NCI-H1436 (cell line): ENCODE results near the gene INTS3.
"Not testable (repeated sequence)": the region's sequence is repeated elsewhere in the genome, so short reads cannot be mapped to it uniquely, and the experiment has no call there.

Experiments used
- DNase-seq: peaks from one replicate; lab custom pipeline; 2025; lab: John Stamatoyannopoulos, UW

Gene INTS3

DNA sequence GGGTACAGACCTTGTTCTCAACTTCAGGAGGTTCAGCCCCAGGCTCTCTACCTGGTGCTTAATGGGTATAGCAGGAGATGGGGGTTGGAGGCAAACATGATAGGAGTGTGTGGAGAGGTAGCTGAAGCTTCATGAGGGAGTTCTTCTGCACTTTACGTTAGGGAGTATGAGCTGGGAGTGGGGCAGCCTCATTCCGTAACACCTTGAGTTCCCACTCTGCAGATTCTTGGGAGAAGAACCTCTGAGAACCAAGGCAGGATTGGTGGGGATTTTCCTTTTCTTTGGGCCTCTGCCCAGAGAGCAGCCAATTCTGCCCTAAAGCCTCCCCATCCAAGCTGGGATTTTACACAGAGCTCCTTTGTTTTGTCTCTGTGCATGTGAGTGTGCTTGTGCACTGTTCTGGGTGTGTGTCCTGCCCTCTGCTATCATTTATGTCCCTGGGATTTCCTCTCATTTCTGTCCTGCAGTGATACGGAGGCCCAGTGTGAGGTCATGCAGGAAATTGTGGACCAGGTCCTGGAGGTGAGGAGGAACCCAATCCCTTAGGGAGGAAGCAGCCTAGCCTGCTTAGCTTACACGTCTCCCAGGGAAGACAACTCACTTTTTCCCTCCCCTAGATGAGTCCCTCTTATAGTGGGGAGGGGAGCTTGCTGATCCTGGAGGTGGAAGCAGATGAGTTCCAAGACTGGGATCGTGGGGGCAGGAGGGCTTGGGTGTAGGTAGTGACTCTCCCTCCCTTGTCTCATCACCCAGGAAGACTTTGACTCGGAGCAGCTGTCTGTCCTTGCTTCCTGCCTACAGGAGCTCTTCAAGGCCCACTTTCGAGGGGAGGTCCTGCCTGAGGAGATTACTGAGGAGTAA is 35.7 kb downstream of the INTS3 start:
- no peak for DNase-seq

DNA sequence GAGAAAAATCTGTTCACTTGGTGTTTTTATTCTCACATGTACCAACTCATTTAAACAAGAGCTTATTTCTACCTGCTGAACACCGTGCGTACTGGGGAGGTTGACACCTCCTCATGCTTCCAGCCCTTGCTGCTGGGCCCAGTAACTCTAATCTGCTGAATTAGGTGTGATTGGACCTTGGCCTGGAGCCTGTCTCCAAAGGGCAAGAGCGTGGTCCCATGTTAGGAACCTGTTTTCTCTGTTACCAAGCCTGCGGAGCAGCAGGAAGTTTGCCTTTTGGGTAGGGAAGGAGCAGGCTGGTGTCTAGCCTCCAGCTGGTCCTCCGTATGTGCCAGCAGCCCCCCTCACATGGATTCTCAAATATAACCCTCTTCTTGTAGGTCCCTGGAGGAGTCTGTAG is 36.5 kb downstream of the INTS3 start:
- no peak for DNase-seq

DNA sequence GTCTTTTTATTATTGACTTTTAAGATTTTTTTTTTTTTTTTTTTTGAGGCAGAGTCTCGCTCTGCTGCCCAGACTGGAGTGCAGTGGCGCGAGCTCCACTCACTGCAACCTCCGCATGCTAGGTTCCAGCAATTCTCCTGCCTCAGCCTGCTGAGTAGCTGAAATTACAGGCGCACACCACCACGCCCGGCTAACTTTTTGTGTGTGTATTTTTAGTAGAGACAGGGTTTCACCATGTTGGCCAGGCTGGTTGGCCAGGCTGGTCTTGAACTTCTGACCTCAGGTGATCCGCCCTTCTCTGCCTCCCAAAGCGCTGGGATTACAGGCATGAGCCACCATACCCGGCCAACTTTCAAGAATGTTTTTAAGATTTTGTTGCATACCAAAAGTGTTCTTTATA is 38.8 kb downstream of the INTS3 start:
- DNase-seq = not testable (repeated sequence)

DNA sequence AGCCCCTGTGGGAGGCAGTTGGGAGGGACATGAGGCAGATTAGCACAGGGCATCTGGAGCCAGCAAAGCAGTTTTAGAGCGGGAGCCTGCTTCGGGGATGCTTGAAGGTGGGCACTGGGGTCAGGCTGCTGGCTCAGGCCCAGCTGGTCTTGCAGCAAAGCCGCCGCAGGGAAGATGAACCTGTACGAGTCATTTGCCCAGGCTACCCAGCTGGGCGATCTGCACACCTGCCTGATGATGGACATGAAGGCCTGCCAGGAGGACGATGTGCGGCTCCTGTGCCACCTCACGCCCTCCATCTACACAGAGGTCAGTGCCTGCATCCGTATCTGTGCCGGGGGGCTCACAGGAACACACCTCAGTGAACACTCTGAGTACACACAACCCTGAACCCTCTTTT is 39.7 kb downstream of the INTS3 start:
- no peak for DNase-seq

DNA sequence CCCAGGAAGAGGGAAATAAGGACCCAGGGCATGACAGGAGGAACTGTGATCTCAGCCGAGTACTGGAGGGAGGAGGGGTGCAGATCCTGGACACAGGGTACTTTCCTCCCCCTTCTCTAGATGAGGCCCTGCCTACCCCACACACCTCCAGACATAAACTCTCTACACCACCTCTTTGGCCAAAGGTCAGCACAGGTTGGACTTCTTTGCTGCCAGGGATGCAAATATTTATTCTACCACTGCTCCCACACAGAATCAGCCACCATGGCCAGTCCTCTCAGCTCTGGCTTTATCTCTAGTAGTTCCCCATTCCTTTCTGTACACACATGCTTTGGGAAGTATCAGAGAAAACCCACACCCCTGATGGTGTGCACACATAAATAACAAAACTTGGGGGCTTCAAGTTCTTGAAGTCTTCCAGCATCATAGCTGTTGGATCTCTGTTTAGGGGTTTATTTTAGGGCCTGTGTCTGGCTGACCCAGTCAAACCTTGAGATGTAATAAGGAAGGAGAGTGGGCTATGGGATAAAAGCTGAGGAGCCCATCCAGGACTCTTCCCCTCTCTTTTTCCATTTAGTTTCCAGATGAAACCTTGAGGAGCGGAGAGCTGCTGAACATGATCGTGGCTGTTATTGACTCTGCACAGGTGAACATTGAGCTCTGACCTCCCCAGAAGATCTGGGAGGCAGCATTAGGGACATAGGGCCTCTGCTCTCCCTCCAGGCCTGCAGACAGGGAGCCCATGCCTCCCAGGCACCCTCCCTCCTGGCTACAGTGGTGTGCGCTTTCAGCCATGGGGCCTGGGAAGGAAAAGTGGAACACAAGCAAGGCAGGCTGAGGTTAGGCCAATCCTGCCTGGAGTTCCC is 40.7 kb downstream of the INTS3 start:
- no peak for DNase-seq

DNA sequence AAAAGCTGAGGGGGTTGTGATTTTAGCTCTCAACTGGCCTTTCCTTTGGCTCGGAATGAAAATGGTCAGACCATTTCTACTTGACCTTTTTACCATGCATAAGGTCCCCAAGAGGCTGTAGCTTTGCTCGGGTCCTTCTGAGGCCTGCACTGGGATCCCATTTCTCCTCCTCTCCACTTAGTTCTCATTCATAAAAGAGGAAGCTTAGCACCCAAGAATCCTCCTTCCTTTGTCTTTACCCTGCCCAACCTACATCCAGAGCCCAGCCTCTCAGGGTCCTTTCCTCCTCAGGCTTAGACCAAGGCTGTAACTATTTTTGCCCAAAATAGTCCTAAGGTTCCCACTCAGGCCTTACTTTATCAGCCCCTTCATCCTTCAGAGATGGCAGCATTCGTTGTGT is 41.4 kb downstream of the INTS3 start:
- DNase-seq = no peak

DNA sequence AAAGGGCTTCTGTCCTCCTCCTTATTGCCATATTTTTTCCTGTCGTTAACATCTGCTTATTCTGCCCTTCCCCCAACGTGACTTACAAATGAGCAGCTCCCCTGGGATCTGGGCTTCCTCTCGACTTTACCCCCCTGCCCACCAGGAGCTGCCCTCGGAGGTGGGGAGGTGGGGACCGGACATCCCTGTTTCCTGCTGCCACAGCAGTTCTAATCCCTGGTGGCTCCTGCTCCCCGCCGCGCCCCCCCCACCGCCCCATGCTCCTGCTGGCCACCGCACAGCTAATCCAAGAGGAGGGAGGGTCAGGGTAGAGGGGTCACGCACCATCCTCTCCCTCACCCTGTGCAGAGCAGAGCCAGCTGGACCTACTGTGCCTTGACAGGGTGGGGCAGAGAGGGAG is 42.9 kb downstream of the INTS3 start:
- no peak for DNase-seq

DNA sequence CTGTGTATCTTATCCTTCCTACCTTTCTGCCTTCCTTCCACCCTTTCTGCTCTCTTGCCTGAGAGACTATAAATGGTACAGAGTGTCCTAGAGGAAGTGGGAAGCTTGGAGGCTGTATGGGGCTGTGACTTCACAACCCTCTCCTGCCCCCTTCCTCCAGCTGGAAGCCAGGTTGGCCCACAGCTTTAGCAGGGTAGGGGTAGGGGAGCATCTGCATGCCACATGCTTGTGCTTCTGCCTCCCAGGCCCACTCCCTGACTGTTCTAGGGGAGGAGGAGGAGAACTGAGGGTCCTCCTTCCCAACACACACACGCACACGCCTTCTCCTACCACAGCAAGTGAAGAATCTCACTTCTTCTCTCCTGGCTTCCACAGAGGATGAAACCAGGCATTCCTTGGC is 43.4 kb downstream of the INTS3 start:
- no peak for DNase-seq

DNA sequence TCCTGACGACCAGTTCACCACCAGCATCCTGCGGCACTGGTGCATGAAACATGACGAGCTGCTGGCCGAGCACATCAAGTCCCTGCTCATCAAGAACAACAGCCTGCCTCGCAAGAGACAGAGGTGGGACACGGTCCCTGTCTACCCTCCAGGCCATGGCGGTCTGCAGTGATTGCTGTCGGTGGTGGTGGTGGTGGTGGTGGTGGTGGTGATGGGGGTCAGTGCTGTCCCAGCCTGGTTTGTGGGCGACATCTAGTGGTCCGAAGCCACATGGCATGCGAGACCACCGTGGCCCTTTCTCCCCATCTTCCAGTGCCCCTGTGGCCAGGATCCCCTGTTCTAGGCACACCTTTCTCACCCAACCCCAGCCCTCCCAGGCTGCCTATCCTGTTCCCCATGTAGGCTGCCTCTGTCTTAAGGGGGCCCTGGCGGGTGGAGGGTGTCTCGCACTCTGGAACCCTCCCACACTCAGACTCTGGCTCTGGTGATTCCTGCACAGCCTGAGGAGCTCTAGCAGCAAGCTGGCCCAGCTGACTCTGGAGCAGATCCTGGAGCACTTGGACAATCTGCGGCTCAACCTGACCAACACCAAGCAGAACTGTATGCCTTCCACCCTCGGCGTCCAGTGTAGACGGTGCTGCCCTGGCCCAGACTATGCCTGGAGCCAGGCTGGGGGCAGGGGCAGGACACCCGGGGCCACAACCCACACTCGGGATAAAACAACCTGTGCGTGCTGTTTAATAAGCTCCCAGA is 44.2 kb downstream of the INTS3 start:
- no peak for DNase-seq

DNA sequence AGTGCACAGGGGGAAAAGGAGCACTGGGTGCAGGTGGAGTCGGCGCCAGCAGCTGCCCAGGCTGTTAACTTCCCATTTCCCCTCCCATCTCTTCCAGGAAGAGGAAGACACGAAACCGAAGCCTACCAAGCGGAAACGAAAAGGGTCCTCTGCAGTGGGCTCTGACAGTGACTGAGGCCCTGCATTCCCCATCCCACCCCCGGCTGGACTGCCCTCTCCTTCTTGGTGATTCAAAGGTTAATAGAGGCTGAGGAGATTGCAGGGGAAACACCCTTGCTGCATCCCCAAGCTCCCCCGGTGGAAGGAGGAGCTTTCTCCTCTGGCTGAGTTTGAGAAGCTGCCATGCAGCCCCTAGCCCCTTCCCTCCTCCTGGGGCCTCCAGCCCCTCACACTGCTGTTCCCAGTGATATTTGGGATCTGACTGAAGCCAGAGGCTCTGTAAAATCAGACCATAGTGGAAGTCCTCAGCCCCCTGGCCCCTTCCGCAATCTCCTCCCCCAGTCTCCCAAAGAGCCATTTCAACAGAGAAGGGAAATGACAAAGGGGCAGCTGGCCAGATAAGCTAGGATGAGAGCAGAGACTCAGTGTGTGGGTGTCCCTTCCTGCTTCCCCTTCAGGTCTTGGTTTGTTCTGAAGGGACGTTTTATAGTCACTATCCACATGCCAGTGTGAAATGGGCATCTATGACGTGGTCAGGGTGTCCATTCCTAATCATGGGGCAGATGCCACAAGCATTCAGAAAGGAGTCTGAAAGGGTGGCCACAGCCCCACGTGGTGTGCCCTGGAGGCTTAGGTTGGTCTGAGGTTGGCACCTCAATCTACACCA is 45.5 kb downstream of the INTS3 start:
- no peak for DNase-seq

DNA sequence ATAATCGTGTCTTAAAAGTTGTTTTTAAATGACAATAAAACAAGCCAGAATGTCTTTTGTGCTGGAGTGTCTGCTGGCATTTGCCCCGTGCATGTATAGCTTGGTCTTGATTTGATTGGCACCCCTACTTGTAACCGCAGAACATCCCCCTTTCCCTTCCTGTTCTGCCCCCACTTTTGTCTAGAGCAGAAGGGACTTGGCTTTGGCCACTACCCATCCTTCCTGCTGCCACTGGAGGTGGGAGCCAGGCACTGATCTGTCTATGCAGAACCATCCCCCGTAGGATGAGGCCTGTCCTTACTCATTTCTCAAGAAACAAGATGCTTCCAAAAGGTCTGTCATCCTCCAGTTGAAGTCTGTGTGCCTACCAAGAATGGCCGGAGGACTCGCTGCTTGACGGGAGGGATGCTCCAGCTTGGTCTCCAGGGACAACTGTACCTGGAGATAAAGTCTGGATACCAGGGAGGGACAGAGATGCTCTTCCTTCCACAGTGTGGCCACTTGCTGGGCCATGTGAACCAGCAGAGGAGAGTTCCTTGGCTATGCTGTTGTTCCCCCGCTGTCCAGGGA is 46.3 kb downstream of the INTS3 start:
- DNase-seq = no peak

DNA sequence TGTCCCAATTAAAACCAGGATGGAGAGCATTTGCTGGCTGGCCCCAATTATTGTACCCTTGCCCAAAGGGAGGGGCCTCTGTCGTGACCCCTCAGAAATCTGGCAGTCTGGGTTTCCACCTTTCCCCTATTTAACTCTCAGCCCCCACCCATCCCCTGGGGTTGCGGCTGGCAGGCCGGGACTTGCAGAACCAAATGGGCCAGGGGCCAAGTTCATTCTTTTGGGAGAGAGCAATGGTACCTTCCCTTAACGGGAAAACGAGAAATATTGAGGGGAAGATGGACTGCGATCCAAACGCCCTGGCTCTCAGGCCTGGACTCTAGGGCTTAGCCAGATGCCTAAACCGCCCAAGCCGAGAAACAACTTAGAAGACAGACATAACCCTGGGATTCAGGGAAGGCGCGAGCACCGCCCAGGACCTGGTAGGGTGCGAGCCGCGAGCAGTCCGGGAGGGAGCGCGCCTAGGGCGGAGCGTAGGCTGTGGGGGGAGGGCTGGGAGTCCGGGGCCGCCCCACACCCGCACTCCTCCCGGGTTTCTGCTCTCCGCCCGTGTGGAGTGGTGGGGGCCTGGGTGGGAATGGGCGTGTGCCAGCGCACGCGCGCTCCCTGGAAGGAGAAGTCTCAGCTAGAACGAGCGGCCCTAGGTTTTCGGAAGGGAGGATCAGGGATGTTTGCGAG is 47.1 kb downstream of the INTS3 start, which contains the start of gene SLC27A3:
SLC27A3 (plus strand) TSS at position 628 of the 678 bp plus-strand sequence. CDS start 91 bp downstream, outside the sequence.
- DNase-seq = peak; percentile 46

DNA sequence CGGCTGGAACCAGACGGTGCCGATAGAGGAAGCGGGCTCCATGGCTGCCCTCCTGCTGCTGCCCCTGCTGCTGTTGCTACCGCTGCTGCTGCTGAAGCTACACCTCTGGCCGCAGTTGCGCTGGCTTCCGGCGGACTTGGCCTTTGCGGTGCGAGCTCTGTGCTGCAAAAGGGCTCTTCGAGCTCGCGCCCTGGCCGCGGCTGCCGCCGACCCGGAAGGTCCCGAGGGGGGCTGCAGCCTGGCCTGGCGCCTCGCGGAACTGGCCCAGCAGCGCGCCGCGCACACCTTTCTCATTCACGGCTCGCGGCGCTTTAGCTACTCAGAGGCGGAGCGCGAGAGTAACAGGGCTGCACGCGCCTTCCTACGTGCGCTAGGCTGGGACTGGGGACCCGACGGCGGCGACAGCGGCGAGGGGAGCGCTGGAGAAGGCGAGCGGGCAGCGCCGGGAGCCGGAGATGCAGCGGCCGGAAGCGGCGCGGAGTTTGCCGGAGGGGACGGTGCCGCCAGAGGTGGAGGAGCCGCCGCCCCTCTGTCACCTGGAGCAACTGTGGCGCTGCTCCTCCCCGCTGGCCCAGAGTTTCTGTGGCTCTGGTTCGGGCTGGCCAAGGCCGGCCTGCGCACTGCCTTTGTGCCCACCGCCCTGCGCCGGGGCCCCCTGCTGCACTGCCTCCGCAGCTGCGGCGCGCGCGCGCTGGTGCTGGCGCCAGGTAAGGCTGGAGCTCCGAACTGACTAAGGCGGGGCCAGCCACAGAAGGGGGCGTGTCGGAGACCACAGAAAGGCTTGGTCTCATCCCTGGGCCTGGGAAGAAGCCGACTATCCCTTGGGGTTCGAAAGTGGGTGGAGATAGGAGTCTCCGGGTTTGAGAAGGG is 47.8 kb downstream of the INTS3 start:
- DNase-seq = peak; percentile 81

DNA sequence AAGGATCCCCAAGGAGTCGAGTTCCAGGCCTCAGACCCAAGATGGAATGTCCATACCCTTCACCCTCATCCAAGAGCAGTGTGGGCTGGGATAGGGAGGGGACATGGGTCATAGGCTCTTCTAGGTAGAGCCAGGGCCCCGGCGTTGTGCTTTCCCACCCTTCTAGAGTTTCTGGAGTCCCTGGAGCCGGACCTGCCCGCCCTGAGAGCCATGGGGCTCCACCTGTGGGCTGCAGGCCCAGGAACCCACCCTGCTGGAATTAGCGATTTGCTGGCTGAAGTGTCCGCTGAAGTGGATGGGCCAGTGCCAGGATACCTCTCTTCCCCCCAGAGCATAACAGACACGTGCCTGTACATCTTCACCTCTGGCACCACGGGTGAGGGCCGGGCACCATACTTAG is 48.5 kb downstream of the INTS3 start:
- DNase-seq = no peak

DNA sequence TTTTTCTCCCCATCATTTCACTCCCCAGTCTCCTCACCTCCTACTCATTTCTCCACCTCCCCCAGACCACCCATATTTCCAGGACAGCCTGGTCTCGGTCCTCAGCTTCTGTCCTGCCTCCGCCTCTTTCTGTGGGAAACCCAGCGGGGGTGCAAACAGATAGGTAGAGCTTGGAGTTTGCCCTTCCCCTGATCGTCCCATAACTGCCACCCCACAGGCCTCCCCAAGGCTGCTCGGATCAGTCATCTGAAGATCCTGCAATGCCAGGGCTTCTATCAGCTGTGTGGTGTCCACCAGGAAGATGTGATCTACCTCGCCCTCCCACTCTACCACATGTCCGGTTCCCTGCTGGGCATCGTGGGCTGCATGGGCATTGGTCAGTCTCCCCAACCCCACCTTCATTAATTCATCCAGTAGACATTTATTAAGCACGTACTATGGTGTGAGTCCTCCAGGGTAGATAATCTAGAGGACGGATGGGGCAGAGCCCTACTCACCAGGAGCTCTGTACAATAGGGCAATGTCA is 49.1 kb downstream of the INTS3 start:
- no peak for DNase-seq

DNA sequence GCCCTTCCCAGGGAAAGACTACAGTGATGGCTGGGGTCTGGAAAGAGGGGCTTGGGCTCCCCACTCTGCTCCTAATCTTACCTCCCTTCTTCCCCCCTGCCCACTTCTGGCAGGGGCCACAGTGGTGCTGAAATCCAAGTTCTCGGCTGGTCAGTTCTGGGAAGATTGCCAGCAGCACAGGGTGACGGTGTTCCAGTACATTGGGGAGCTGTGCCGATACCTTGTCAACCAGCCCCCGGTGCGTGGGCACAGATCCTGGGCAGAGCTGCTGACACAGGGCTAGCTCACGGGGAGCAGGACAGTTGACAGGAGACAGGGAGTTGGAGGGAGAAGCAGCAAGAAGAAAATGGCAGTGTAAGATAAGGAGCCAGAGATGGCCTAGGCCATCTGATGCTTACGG is 49.8 kb downstream of the INTS3 start:
- DNase-seq = no peak

DNA sequence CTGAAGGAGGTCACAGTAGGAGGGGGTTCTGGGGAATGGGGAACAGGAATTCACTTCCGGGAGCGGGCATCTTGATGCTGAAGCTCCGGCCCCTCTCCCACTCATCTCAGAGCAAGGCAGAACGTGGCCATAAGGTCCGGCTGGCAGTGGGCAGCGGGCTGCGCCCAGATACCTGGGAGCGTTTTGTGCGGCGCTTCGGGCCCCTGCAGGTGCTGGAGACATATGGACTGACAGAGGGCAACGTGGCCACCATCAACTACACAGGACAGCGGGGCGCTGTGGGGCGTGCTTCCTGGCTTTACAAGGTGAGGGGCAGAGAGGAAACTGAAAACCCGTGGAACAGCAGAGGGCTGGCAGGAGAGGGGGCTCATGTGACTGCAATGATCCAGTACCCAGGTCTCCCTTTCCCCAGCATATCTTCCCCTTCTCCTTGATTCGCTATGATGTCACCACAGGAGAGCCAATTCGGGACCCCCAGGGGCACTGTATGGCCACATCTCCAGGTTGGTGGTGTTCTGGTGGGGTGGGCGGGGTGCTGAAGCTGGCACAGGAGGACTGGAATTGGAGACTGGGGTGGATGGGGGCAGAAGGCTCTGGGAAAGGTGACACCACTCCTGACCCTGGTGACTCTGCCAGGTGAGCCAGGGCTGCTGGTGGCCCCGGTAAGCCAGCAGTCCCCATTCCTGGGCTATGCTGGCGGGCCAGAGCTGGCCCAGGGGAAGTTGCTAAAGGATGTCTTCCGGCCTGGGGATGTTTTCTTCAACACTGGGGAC is 50.4 kb downstream of the INTS3 start:
- no peak for DNase-seq

DNA sequence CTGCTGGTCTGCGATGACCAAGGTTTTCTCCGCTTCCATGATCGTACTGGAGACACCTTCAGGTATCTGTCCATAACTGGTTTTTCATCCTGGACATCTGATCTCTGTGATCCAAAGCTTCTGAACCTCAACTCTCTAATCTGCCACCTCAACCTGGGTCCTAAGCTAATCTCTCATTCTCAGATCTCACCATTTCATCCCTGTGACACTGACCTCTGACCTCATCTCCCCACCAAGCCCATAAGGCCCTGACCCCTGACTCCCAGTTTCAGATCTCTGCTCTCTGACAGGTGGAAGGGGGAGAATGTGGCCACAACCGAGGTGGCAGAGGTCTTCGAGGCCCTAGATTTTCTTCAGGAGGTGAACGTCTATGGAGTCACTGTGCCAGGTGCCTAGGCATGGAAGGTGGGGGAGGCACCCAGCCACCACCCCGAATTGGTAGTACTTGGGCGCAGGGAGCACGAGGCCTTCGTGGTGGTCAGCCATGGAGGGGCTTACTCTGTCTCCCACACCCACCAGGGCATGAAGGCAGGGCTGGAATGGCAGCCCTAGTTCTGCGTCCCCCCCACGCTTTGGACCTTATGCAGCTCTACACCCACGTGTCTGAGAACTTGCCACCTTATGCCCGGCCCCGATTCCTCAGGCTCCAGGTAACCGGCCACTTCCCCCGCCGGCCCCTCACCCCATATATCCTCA is 51.1 kb downstream of the INTS3 start:
- no peak for DNase-seq
